ENCODE results near the gene CD3E.

GRCh38 chr11:118258410-118258809 lies 46.1 kb upstream of the CD3E start:
- no peak for TF ChIP-seq NFKBIZ (CRISPR knock-in tag; IDR thresholded peaks at IDR 0.05)
- TF ChIP-seq RFX5 (IDR thresholded peaks at IDR 0.05; ENCODE audit: low read depth, low read length) = no peak
- no peak for TF ChIP-seq CC2D1A (CRISPR knock-in tag; IDR thresholded peaks at IDR 0.05)
- TF ChIP-seq, protein P1, sequence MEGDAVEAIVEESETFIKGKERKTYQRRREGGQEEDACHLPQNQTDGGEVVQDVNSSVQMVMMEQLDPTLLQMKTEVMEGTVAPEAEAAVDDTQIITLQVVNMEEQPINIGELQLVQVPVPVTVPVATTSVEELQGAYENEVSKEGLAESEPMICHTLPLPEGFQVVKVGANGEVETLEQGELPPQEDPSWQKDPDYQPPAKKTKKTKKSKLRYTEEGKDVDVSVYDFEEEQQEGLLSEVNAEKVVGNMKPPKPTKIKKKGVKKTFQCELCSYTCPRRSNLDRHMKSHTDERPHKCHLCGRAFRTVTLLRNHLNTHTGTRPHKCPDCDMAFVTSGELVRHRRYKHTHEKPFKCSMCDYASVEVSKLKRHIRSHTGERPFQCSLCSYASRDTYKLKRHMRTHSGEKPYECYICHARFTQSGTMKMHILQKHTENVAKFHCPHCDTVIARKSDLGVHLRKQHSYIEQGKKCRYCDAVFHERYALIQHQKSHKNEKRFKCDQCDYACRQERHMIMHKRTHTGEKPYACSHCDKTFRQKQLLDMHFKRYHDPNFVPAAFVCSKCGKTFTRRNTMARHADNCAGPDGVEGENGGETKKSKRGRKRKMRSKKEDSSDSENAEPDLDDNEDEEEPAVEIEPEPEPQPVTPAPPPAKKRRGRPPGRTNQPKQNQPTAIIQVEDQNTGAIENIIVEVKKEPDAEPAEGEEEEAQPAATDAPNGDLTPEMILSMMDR (CRISPR knock-in tag; IDR thresholded peaks at IDR 0.05) = no peak
- no peak for TF ChIP-seq ZNF274 (CRISPR knock-in tag; IDR thresholded peaks at IDR 0.05)
